HG03039 (cell line): Measurements from ENCODE around the gene PHF21A.
"Not testable (repeated sequence)": the region's sequence is repeated elsewhere in the genome, so short reads cannot be mapped to it uniquely, and the experiment has no call there.

ENCODE experiments used
- ATAC-seq: cut with Tn5 transposase; IDR thresholded peaks from one replicate; pipeline ENCODE4 v1.9.1; 2021; ENCODE audit warnings: mild to moderate bottlenecking, moderate library complexity; ENCODE audit not compliant: unreplicated experiment

PHF21A gene

GRCh38 chr11:46038529-46038928 lies 82.7 kb downstream of the PHF21A start:
- no peak for ATAC-seq

GRCh38 chr11:46036969-46037368 lies 84.3 kb downstream of the PHF21A start:
- no peak for ATAC-seq

GRCh38 chr11:46036009-46036408 lies 85.2 kb downstream of the PHF21A start:
- no peak for ATAC-seq

- ATAC-seq: no peak
Measured at GRCh38 chr11:46034041-46034440, 87.2 kb downstream of the PHF21A start.

- no peak for ATAC-seq
Measured at GRCh38 chr11:46026606-46027293, 94.5 kb downstream of the PHF21A start.

- no peak for ATAC-seq
Measured at GRCh38 chr11:46020084-46020599, 101.1 kb downstream of the PHF21A start.

GRCh38 chr11:46018651-46019050 lies 102.6 kb downstream of the PHF21A start:
- ATAC-seq: no peak

- ATAC-seq: no peak
Measured at GRCh38 chr11:46017341-46017740, 103.9 kb downstream of the PHF21A start.

- ATAC-seq: no peak
Measured at GRCh38 chr11:46015941-46016340, 105.3 kb downstream of the PHF21A start.

GRCh38 chr11:46014168-46014567 lies 107.1 kb downstream of the PHF21A start:
- ATAC-seq: not testable (repeated sequence)

GRCh38 chr11:46012185-46012584 lies 109.1 kb downstream of the PHF21A start:
- no peak for ATAC-seq

- no peak for ATAC-seq
Measured at GRCh38 chr11:46010100-46010499, 111.2 kb downstream of the PHF21A start.

GRCh38 chr11:46009647-46010046 lies 111.6 kb downstream of the PHF21A start:
- no peak for ATAC-seq

GRCh38 chr11:46006418-46007070 lies 114.7 kb downstream of the PHF21A start:
- no peak for ATAC-seq

GRCh38 chr11:46003572-46003971 lies 117.7 kb downstream of the PHF21A start:
- ATAC-seq: no peak

- ATAC-seq: no peak
Measured at GRCh38 chr11:46002189-46002588, 119.1 kb downstream of the PHF21A start.

GRCh38 chr11:46001448-46001914 lies 119.8 kb downstream of the PHF21A start:
- no peak for ATAC-seq

- ATAC-seq: no peak
Measured at GRCh38 chr11:45997599-45997998, 123.7 kb downstream of the PHF21A start.

GRCh38 chr11:45995342-45995734 lies 125.9 kb downstream of the PHF21A start:
- ATAC-seq: no peak

GRCh38 chr11:45994371-45995341 lies 126.6 kb downstream of the PHF21A start:
- no peak for ATAC-seq

- ATAC-seq: no peak
Measured at GRCh38 chr11:45993531-45994001, 127.7 kb downstream of the PHF21A start.
